ENCODE measurements around the gene CLEC16A.
A peak's percentile ranks its signal among the peaks of the same experiment; 100 is the strongest.

Gene CLEC16A

GRCh38 chr16:10926867-10927266 is 17.5 kb upstream of the CLEC16A start:
- no peak for DNase-seq

- DNase-seq, result no peak
Measured at GRCh38 chr16:10927497-10928112, 16.8 kb upstream of the CLEC16A start.

- DNase-seq, result peak; percentile 94
Measured at GRCh38 chr16:10929097-10929496, 15.3 kb upstream of the CLEC16A start.

- peak; percentile 84 for DNase-seq
Measured at GRCh38 chr16:10929853-10930754, 14.3 kb upstream of the CLEC16A start.

- DNase-seq, result peak; percentile 65
Measured at GRCh38 chr16:10930755-10931093, 13.6 kb upstream of the CLEC16A start.

- DNase-seq, result peak; percentile 8
Measured at GRCh38 chr16:10931134-10931533, 13.2 kb upstream of the CLEC16A start.

GRCh38 chr16:10931977-10932632 is 12.3 kb upstream of the CLEC16A start:
- DNase-seq, result no peak

- DNase-seq, result no peak
Measured at GRCh38 chr16:10932959-10933710, 11.2 kb upstream of the CLEC16A start.

GRCh38 chr16:10933865-10934264 is 10.5 kb upstream of the CLEC16A start:
- DNase-seq, result no peak

- no peak for DNase-seq
Measured at GRCh38 chr16:10934325-10935107, 9.8 kb upstream of the CLEC16A start.

- DNase-seq, result no peak
Measured at GRCh38 chr16:10935226-10935915, 9.0 kb upstream of the CLEC16A start.

- DNase-seq, result no peak
Measured at GRCh38 chr16:10936272-10936984, 7.9 kb upstream of the CLEC16A start.

- DNase-seq, result no peak
Measured at GRCh38 chr16:10937068-10937859, 7.1 kb upstream of the CLEC16A start.

- no peak for DNase-seq
Measured at GRCh38 chr16:10938321-10938720, 6.0 kb upstream of the CLEC16A start.

GRCh38 chr16:10938796-10939648 is 5.3 kb upstream of the CLEC16A start:
- DNase-seq, result no peak

GRCh38 chr16:10939649-10940234 is 4.6 kb upstream of the CLEC16A start:
- DNase-seq, result no peak

- DNase-seq, result peak; percentile 22
Measured at GRCh38 chr16:10940501-10941079, 3.8 kb upstream of the CLEC16A start.
